GM12801 (cell line): ENCODE results near the gene KIAA1217.

Experiments
- CTCF ChIP-seq: IDR thresholded peaks from one replicate; pipeline ENCODE4 v1.5.1; 2011; ENCODE audit warnings: control low read depth; ENCODE audit not compliant: insufficient read length; ENCODE audit errors: extremely low read depth

Gene KIAA1217

GRCh38 chr10:24219963-24220362 is 11.0 kb downstream of the KIAA1217 start:
- no peak for TF ChIP-seq CTCF

GRCh38 chr10:24223341-24223740 is 14.4 kb downstream of the KIAA1217 start:
- no peak for TF ChIP-seq CTCF

DNA sequence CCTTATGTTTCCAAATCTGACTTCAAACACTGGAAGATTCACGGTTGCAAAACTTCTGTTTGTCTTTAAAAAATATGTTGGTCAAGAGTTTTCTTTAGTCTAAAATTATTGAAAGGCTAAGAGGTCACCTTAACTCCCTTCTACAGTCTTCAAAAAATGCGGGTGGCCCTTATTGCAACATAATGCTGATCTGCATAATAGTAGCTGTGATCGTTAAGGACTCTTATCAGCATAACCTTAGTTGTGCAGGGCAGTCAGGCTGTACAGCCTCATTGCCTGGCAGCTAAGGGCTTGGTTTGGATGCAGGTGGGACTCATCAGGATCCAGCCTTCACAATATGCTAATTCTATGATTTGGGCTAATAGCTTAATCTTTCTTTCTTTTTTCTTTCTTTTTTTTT is 15.0 kb downstream of the KIAA1217 start:
- no peak for TF ChIP-seq CTCF

DNA sequence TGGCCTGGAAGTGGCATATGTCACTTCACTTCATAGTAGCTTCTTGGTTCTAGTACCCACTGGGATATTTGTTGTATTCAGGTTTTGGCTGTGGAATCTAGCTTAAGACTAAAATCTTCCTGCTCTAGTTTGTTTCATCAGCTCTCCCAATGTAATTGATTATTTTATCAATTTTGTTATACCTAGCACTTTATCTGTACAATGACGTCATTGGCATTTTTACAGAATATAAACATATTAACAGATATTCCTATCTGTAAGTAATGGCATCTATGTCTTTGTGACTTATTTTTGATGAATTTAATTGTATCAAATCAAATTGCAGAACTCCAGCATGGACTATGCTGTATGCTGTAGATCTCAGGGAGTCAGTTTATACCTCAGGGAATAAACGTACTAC is 19.7 kb downstream of the KIAA1217 start:
- no peak for TF ChIP-seq CTCF

- TF ChIP-seq CTCF, result no peak
These were observed 21.0 kb downstream of the KIAA1217 start for GRCh38 chr10:24229909-24230308.

- TF ChIP-seq CTCF, result no peak
These were observed 22.3 kb downstream of the KIAA1217 start for GRCh38 chr10:24231200-24231599.

DNA sequence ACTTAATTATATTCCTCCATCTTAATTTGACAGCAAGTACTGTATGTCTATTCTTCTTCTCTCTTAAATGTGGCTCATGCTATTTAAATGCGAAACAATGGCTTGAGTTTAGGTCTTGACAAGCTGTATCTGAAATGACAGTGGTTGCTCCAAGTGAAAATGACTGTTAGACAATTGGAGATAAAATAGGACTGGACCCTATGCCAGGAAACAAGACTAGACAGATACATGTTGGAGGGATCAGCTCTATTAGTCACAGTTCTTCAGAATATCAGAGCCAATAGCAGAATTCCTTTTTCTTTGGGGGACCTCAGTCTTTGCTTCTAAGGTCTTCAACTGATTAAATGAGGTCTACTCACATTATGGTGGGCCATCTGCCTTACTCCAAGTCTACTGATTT is 25.8 kb downstream of the KIAA1217 start:
- no peak for TF ChIP-seq CTCF

DNA sequence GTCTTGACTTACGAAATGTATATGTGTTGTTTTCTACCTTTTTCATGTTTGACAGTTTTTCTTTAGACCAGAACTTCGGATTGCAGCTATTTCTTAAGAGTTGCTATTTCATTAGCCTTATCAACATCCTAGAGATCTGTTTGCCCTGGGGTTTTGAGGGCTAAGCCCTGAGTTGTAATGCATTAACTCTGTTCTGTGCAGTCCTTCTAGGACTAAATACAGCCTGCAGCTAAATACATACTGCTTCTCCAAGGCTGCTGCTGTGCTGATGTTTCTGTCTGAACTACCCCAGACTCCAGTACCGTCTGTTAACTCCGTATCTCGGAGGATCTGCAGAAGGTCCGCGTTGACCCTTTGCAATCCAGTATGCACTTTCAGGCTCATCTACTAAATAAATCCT is 26.5 kb downstream of the KIAA1217 start:
- TF ChIP-seq CTCF, result no peak
